NCI-H2029 (cell line): ENCODE measurements around the gene RUNX3.

Experiments
- DNase-seq: peaks from one replicate; lab custom pipeline; 2025; lab: John Stamatoyannopoulos, UW

Gene RUNX3

DNA sequence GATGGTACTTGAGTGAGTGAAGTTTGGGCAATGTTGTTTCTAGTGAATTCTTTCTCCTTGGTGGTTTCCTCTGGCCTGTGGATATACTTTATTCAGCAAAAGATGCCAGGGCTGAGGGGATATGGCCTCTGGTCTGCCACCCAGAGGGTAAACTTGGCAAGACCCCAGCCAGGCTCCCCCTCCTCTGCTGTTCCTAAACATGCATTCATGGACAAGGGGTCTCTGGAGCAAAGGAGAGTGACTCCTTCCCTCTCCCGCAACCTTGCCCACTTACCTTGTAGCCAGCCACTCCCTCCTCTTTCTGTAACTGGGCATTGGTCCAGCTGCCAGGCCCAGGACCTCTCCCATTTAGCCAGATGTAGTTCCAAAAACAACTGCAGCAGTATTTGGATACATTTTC is 43.8 kb downstream of the RUNX3 start:
- DNase-seq: no peak

DNA sequence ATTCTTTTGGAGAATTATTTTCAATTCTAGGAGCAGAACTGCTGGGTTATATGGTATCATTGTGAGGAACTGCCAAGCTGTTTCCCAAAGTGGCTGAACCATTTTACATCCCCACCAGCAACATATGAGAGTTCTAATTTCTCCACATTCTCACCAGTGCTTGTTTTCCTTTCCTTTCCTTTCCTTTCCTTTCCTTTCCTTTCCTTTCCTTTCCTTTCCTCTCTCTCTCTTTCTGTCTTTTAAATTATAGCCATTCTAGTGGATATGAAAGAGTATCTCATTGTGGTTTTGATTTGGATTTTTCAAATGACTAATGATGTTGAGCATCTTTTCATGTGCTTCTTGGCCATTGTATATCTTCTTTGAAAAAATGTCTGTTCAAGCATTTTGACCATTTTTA is 45.3 kb downstream of the RUNX3 start:
- no peak for DNase-seq

DNA sequence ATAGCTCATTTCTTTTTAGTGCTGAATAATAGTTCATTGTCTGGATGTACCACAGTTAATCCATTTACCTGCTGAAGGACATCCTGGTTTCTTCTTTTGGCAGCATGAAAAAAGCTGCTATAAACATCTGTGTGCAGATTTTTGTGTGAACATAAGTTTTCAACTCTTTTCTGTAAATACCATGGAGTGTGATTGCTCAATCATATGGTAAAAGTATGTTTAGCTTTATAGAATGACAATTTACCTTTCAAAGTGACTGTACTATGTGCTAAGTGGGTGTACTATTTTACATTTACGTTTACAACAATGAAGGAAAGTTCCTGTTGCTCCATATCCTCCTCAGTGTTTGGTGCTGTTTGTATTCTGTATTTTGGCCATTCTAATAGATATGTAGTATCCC is 49.0 kb downstream of the RUNX3 start:
- DNase-seq: no peak

DNA sequence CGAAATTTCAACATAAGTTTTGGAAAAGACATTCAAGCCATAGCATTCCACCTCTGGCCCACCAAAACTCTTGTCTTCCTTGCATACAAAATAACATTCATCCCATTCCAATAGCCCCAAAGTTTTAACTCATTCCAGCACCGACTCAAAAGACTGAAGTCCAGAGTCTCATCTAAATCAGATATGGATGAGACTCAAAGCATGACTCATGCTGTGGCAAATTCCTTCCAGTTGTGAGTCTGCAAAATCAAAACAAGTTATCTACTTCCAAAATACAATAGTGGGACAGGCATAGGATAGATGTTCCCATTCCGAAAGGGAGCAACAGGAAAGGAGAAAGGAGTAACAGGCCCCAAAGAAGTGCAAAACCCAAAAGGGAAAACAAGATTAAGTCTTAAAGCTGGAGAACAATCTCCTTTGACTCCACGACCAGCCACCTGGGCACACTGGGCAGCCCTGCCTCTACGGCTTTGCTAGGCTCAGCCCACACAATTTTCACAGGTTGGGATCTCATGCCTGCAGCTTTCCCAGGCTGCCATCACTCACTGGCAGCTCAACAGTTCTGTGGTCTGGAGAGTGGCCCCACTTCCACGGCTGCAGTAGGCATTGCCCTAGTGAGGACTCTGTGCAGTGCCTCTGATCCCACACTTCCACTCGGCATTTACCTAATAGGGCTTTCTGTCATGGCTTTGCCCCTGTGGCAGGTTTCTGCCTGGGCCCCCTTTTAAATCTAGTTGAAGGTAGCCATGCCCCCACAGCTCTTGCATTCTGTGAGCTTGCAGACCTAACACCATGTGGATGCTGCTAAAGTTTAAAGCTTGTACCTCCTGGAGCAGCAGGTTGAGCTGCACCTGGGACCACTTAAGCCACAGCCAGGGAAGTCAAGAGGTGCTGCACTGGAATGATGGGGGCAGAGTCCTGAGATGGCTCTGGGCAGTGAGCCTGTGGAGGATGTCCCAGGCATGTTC is 51.0 kb downstream of the RUNX3 start:
- no peak for DNase-seq

DNA sequence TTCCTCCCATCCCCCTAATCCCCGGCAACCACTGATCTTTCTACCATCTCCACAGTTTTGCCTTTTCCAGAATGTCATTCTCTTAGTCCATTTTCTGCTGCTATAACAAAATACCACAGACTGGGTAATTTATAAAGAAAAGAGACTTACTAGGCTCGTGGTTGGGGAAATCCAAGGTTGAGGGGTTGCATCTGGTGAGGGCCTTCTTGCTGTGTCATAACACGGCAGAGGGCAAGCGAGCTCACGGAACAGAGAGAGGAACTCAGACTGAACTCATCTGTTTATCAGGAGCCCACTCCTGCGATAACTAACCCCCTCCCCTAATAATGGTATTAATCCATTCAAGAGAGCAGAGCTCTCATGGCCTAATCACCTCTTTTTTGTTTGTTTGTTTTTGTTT is 52.0 kb downstream of the RUNX3 start:
- no peak for DNase-seq

DNA sequence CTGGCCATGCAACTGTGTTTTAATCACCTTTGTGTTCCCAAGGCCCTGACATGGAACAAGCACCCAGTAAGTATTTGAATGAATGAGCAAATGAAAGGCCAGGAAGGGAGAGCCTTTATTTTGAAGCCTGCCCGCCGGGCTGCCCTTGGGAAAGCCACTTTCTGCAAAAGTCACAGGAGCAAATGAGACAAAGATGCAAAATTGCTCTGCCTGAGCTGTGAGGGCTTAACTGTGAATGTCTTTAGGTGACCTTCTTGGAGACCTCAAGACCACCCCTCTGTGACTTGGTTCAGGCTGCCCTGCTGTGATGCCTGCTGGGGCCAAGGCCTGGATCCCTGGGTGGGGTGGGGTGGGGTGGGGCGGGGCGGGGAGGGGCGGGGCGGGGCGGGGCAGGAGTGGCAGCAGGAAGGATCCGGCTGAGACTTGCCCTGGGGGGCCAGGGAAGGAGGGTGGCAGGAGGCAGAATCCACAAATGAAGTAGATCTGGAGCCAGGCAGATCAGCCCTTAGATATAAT is 54.0 kb downstream of the RUNX3 start:
- no peak for DNase-seq

DNA sequence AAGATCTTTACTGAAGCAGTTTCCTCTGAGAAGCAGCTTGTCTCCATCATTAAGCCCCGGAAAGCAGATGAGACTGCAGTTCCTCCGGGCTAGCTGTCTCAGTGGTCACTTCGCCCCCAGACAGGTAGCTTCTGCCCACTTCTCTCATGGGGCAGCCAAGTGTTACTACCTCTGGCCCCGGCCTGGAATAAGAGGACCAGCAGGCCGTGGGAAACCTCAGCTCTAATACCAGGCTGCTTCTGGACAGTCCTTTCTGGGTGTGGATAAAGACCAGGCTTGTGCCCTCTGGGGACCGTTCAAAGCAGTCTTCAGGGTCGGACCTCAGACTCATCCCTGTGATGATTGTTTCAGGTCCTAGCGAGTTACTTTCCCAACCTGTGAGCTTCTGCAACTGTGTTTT is 54.8 kb downstream of the RUNX3 start:
- DNase-seq: no peak

DNA sequence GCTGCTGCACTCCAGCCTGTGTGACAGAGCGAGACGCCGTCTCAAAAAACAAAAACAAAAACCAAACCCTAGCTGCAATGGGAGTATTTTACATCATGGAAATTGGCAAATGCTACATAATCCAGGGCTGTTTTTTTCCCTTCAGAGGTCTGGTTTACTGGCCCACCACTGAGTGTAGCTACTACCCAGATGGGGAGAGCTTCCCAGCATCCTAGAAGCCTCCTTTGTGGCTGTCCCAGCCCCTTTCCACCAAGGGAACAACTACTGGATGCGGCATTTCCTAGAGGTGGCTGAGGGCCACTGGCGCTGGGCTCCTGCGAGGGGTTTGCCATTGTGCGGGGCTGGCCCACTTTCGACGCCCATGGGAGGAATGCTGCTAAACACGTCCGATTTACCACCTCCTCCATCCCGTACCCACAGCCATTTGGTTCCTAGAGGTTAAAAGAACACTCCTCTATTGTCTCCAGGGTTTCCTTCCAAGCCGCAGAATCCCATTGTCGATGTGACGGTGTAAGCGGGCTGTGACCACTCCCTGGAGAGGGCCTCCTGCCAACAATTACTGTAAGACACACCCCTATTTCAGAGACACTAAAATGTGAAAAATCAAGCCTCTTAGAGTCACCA is 55.4 kb downstream of the RUNX3 start:
- no peak for DNase-seq

DNA sequence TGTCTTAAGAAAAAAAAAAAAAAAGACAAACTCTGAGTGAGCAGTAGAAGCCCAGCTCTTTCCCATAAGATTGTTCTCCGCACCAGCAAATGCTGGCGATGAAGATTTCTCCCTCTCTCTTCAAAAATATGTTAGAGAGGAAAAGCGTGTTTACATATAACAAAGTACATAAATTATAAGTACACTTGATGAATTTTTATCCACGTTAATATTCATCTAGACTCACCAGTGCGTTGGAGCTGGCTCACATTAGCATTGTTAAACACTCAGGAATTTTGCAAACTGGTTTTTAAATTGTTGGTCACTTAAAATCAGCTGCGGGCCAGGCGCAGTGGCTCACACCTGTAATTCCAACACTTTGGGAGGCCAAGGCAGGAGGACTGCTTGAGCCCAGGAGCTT is 56.0 kb downstream of the RUNX3 start:
- DNase-seq: no peak

DNA sequence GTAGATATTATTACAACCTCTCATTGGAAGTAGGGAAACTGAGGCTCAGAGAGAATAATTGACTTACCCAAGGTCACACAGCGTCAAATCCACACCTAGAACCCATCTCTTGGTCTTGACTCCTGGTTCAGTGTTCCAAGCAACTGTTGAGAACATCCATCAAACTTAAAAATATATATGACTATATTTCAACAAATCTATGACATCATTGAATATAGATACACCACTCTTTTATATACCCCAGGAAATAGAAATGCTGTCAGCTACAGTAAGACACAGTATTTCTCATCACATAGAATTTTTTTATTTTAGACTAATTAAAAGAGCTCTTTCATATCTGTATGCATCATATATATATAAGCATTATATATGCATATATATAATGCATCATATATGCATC is 56.9 kb downstream of the RUNX3 start:
- DNase-seq: no peak

DNA sequence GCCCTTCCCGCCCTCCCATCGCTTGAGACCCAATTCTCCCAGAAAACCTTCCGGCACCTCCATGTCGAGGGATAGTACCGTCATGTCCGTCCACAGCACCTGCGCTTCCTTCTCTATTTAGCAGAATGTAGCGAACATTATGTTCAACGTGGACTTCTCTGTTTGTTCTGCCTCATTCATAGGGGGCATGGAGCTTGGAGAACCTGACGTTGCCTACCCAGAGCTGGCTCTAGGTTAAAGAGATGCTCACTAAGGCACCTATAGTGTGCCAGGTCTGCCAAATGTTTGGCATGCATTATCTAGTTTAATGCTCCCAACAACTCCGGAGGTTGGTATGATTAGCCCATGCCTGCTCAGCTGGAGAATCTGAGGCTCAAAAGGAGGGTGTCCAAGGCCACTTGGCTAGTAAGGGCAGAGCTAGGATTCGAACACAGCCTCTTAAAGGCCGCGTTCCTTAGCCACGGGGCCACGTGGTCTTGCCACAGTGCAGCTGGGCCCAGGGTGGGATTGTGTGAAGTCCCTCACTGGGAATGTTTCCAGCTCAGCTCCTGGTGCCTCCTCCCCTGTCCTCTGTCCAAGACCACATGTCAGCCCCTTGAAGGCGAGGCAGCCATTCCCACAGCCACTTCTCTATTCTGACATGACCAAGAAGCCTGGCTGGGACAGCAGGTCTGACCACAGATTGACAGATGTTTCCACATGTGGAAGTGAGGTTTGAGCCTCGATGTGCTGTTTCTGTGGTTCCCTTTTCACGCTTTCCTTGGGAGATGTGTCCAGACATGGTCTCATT is 57.8 kb downstream of the RUNX3 start:
- DNase-seq: no peak

DNA sequence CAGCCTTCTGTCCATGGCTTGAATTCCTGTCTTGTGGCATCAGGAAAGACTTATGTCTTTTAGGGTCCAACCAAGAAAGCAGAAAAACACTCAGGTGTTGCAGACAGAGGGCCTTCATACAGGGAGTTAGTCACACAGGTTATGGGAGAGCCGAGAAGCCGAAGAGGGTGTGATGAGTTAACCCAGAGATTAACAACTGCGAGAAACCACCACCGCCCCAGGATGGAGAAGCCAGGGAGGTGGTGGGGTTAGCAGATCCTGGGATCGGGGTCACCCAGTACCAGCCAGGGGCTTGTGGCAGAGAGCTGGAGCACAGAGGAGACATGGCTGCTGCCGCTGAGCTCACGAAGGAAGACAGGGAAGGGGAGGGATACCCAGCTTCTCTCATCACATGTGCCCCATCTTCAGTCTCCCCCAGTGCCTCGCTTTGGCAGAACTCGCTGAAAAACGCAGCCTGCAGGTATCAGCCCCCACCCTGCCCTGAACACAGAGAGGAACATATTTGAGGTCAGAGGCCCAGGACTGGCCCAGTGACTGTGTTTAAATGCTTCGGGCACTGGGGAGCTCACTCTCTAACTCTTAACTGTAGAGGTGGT is 58.7 kb downstream of the RUNX3 start:
- no peak for DNase-seq

DNA sequence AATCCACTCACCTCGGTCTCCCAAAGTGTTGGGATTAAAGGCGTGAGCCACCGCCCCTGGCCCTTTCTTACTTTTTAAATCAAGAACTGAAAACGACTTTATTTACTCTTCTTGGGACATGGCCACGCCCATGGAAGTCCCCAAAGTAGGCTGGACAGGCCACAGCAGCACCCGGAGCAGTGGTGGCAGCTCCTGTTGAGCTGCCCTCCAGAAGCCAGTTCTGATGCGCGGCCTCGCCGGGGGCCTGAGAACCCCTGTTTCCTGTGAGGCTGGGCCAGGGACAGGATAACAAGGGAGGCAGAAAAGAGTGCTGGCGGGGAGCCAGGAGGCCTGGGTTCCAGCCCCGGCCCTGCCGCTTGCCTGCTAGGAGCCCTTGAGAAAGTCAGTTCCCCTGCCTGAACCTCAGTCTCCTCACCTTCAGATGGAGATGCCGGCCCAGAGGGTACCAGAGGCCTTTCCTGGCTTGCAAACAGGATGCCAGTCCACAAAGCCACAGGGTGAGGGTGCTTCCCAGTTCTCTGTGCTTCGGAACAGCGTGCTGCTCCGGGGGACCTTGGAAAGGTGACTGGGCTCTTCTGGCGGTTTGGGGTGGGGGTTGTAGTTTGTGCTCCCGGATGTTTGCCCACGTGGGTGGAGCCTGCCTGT is 59.4 kb downstream of the RUNX3 start:
- no peak for DNase-seq

DNA sequence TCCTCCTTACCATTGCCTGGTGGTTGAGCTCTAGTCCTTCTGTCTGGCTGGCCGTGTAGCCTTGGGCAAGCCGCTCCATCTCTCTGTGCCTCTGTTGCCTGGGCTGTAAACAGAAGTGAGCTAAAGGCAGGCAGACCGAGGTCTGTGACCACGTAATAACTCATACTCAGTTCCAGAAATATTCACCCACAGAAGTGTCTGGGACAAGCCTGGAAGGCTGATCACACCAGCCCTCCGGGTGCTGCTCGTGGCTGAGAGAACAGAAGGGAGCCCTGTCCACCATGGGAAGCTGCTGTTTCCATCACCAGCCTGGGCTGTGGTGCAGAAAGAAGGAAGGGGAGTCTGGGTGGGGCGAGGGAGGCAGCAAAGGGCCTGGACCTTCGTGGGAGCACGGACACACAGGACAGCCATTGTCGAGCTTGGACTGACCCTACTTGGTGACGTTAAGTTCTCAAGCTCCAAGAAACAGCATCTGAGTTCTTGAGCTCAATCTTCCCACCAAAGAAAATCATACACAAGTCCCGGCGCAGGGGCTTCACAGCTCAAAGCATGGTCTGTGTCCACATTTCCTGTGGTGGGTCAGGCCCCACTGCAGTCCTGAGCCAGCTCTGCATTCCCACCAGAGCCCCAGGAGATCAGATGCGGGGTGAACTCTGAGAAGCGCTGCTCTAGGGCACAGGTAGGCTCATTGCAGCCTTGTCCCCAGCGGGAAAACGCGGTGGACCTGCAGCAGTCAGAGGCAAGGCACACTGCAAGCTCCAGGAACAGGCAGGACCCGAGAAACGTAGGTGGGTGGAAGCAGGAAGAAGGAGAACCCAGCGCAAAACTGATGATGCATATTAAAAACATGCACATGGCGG is 61.8 kb downstream of the RUNX3 start:
- DNase-seq: no peak

DNA sequence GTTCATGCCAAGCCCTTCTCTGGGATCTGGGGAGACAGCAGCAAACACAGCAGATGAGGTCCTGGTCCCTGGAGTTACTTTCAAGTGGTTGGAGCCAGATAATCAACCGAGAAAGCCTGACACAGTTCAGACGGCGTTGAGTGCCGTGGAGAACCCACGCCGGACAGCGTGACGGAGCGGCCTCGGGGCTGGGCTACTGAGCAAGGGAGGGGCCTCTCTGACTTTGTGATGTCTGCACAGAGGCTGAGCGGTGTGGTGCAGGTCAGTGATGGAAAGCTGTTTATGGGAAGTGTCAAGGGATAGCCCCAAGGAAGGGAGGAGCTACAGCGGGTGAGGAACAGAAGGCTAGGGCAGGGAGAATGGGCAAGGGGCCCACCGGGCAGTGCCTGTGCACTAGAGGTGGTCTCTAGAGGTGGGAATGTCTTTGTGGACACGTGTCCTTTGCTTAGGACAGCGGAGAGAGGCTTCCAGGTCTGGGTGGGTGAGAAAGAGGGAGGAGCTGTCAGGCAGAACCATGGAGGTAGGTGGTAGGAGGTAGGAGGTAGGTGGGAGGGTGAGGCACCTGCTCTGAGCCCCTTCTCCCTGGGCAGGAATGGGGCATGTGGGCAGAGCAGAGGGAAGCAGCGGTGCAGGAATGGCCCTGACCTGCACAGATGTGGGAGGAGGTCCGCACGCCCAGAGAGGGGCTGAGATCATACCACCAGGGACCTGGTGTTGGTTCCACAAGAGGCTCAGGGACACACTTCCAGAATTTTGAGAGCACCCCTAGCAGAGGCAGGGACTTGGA is 62.8 kb downstream of the RUNX3 start:
- DNase-seq: no peak

DNA sequence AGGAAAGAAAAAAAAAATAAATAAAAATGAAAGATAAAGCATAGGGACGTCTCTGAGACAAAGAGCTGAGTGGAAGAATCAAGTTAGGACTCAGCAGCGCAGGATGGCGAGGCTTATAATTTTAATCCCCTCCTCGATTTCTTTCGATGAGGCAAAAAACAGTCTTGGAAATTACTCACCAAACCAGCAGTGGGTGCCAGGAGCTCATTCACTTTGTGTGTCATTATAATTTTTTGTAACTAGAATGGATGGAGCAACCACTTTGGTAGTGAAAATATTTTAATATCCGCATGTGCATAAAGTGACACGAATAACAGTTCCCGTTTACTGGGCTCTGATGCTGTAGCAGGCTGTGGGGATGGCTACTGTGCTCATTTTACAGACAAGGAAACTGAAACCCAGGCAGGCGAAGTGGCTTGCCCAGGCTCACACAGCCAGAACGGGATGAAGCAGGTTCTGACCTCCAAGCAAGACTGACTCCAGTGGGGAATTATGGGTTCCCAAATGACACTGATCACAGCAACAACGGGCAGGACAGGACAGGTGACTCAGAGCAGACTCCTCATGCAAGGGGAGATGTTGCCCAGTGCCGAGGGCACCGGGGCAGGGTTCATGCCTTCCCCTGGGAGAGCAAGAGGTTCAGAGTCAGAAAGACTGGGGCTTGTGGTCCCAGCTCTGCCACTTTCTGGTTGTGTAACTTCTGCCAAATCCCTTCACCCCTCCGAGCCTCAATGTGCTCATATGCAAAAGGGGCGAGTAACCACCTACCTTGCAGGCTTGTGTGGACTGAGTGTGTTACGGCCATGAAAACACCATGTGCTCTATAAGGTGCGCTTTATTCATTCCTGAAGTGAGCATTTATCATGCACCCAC is 63.6 kb downstream of the RUNX3 start:
- DNase-seq: no peak

DNA sequence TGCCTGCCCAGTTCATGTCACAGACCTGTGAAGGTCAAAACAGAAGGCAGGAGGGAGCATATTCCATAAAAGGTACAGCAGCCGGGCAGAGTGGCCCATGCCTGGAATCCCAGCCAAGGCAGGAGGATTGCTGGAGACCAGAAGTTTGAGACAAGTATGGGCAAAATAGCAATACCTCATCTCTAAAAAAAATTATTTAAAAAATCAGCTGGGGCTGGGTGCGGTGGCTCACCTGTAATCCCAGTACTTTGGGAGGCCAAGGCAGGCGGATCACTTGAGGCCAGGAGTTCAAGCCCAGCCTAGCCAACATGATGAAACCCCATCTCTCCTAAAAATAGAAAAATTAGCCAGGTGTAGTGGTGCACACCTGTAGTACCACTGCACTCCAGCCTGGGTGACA is 64.5 kb downstream of the RUNX3 start:
- no peak for DNase-seq

DNA sequence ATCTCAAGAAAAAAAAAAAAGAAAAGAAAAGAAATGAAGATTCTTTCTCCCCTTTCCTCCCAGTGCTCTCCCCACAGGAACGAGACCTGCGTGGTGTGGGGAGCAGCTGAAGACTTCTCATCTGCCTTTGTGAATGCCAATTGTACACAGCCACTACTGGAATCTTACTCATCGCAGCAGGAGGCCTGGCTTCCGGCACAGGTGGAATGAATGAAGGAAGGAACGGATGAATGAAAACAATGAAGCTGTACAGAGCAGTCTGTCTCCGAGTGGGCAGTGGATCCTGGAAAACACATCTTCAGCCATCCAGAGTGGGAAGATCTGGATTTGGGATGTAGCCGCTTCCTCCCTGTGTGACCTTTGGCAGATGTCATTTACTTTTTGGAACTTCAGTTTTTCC is 64.9 kb downstream of the RUNX3 start:
- DNase-seq: no peak

DNA sequence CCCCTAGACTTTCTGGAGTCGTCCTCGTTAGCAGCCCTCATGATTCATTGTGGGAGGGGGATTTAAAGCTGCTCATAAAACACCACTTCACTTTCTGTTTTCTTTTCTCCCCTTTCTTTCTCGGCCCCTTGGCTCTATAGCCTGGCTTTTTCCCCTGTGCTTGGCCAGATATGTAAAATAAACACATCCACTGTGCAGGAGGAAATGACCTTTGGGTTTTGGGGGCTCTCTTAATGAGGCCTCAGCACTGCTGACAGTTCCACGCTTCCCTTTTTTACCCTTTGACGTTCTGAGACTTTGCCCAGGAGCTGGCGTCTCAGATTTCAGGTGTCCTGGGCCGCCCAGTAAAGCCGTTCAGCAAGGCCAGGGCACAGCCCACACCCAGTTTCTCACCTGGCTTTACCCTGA is 65.7 kb downstream of the RUNX3 start:
- no peak for DNase-seq
